CD1c-positive myeloid dendritic cell (primary cell): ENCODE results near the gene ARHGAP4.

Experiments
- DNase-seq: peaks from one replicate; pipeline ENCODE4 v3.0.0-alpha.2; 2016; ENCODE audit errors: extremely low spot score

ARHGAP4 gene

GRCh38 chrX:153925739-153926551, at the start of gene ARHGAP4:
Gene ARHGAP4, minus strand, starts transcription at chrX:153926264. Its CDS starts 62 bp downstream, at chrX:153926202.
- peak; percentile 66 for DNase-seq

GRCh38 chrX:153974726-153975286, 48.7 kb upstream of the ARHGAP4 start:
- DNase-seq, result no peak

- DNase-seq, result peak; percentile 48
These were observed 48.1 kb upstream of the ARHGAP4 start for GRCh38 chrX:153974003-153974725.

GRCh38 chrX:153973127-153974002, 47.3 kb upstream of the ARHGAP4 start:
- DNase-seq, result no peak

GRCh38 chrX:153972368-153973126, 46.5 kb upstream of the ARHGAP4 start, which contains the start of gene TMEM187:
Gene TMEM187, plus strand, starts transcription at chrX:153972754. Its CDS starts 9,309 bp downstream, at chrX:153982063.
- peak; percentile 92 for DNase-seq

GRCh38 chrX:153971450-153972367, 45.6 kb upstream of the ARHGAP4 start, which contains the start of gene HCFC1:
Gene HCFC1, minus strand, starts transcription at chrX:153971818. Its CDS starts 978 bp downstream, at chrX:153970840.
- DNase-seq, result peak; percentile 93

- DNase-seq, result peak; percentile 90
These were observed 45.0 kb upstream of the ARHGAP4 start for GRCh38 chrX:153971124-153971449.

- DNase-seq, result no peak
These were observed 44.5 kb upstream of the ARHGAP4 start for GRCh38 chrX:153970357-153971123.

GRCh38 chrX:153969904-153970356, 43.9 kb upstream of the ARHGAP4 start:
- DNase-seq, result no peak

GRCh38 chrX:153969125-153969903, 43.2 kb upstream of the ARHGAP4 start:
- no peak for DNase-seq

GRCh38 chrX:153968754-153969124, 42.7 kb upstream of the ARHGAP4 start:
- no peak for DNase-seq

- no peak for DNase-seq
These were observed 42.2 kb upstream of the ARHGAP4 start for GRCh38 chrX:153968255-153968654.

- DNase-seq, result peak; percentile 42
These were observed 41.6 kb upstream of the ARHGAP4 start for GRCh38 chrX:153967536-153968224.

- no peak for DNase-seq
These were observed 40.9 kb upstream of the ARHGAP4 start for GRCh38 chrX:153966841-153967535.

- no peak for DNase-seq
These were observed 40.2 kb upstream of the ARHGAP4 start for GRCh38 chrX:153966283-153966688.

- no peak for DNase-seq
These were observed 39.3 kb upstream of the ARHGAP4 start for GRCh38 chrX:153965406-153965805.

- no peak for DNase-seq
These were observed 38.0 kb upstream of the ARHGAP4 start for GRCh38 chrX:153964105-153964504.
